Neutrophil (primary cell): ENCODE measurements around the gene PPP1R37.
A peak's percentile ranks its signal among the peaks of the same experiment; 100 is the strongest.

Experiments used
- H3K27ac ChIP-seq: fragments of 200-600 bp; sonication (generic); 2 replicates; pipeline ENCODE4 v1.5.1; 2016; ENCODE audit warnings: mild to moderate bottlenecking, moderate library complexity
- H3K27me3 ChIP-seq: fragments of 200-600 bp; sonication (generic); 2 replicates; pipeline ENCODE4 v1.6.0; 2016; ENCODE audit warnings: mild to moderate bottlenecking
- H3K36me3 ChIP-seq: fragments of 200-600 bp; sonication (generic); 2 replicates; pipeline ENCODE4 v1.5.1; 2017
- H3K4me1 ChIP-seq, 2 experiments: fragments of 200-600 bp in 1 of 2; sonication (generic) in 1 of 2; 1 replicate in 1 of 2; 2 replicates in 1 of 2; pipeline versions ENCODE4 v1.5.1 to v1.6.1; 2013 to 2016; ENCODE audit warnings: low read depth in 1 of 2, low read length in 1 of 2, mild to moderate bottlenecking in 1 of 2, moderate library complexity in 1 of 2; ENCODE audit not compliant: control insufficient read depth in 1 of 2, insufficient read depth in 1 of 2
- H3K4me3 ChIP-seq, 2 experiments: fragments of 200-600 bp in 1 of 2; sonication (generic) in 1 of 2; 1 replicate in 1 of 2; 2 replicates in 1 of 2; pipeline ENCODE4 v1.5.1; 2013 to 2016; ENCODE audit warnings: low read depth in 1 of 2, low read length in 1 of 2, mild to moderate bottlenecking in 1 of 2, moderate library complexity in 1 of 2
- H3K9me3 ChIP-seq: fragments of 200-600 bp; sonication (generic); 2 replicates; pipeline ENCODE4 v1.5.1; 2016
- TF ChIP-seq, protein P1 (sequence below): fragments of 200-600 bp; sonication (generic); IDR thresholded peaks from 2 replicates; pipeline ENCODE4 v1.5.1; 2016; ENCODE audit warnings: antibody characterized with exemption

PPP1R37 gene

DNA sequence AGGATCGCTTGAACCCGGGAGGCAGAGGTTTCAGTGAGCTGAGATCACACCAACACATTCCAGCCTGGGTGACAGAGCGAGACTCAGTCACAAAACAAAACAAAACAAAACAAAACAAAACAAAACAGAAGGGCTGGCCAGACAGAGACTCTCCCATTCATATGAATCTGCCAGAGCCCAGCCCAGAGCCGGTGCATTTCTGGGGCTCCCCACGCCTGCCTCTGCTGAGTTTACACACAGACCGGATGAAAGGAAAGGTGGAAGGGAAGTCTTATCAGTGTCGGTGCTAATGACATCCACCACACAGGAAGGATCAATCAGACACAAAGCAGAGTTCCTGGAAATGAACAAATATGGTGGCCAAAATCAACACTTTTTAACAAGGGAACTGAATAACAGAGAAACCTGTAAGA lies 78.2 kb downstream of the PPP1R37 start:
- H3K4me3 ChIP-seq: no peak overlapping the region
- no peaks in the 10 kb centered on the region for H3K27me3 ChIP-seq
- peak overlapping the region; percentile 52 for H3K27ac ChIP-seq
- no peaks in the 10 kb centered on the region for H3K9me3 ChIP-seq
- H3K4me1 ChIP-seq: peaks cover 80 to 85% of the 10 kb centered on the region in 2 experiments
- H3K36me3 ChIP-seq: no peaks in the 10 kb centered on the region
- TF ChIP-seq, protein P1, sequence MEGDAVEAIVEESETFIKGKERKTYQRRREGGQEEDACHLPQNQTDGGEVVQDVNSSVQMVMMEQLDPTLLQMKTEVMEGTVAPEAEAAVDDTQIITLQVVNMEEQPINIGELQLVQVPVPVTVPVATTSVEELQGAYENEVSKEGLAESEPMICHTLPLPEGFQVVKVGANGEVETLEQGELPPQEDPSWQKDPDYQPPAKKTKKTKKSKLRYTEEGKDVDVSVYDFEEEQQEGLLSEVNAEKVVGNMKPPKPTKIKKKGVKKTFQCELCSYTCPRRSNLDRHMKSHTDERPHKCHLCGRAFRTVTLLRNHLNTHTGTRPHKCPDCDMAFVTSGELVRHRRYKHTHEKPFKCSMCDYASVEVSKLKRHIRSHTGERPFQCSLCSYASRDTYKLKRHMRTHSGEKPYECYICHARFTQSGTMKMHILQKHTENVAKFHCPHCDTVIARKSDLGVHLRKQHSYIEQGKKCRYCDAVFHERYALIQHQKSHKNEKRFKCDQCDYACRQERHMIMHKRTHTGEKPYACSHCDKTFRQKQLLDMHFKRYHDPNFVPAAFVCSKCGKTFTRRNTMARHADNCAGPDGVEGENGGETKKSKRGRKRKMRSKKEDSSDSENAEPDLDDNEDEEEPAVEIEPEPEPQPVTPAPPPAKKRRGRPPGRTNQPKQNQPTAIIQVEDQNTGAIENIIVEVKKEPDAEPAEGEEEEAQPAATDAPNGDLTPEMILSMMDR: no peak

DNA sequence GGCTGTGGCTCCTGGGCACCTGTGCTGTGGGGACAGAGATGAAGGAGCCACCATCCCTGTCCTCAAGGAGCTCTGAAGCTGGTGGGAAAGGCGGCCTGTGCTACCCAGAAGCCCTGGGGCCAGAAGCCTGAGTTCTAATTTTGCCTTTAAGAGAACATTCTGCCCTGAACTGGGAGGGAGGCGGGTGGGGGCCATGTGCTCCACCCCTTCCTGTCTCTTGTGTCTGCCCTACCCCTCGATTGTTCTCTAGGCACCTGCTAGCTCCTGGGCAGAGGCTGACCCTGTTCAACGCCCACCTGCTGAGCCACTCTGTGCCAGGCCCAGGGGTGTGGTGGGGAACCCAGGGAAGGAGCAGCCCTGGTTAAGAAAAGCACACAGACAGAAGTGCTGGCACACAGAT lies 79.2 kb downstream of the PPP1R37 start:
- Histone ChIP-seq H3K4me1 (peaks cover 82 to 86% of the 10 kb centered on the region in 2 experiments), H3K36me3 (no peaks in the 10 kb centered on the region), H3K27ac (no peak overlapping the region), H3K27me3 (no peaks in the 10 kb centered on the region), H3K4me3 (no peak overlapping the region), H3K9me3 (no peaks in the 10 kb centered on the region)
- TF ChIP-seq, protein P1: no peak

DNA sequence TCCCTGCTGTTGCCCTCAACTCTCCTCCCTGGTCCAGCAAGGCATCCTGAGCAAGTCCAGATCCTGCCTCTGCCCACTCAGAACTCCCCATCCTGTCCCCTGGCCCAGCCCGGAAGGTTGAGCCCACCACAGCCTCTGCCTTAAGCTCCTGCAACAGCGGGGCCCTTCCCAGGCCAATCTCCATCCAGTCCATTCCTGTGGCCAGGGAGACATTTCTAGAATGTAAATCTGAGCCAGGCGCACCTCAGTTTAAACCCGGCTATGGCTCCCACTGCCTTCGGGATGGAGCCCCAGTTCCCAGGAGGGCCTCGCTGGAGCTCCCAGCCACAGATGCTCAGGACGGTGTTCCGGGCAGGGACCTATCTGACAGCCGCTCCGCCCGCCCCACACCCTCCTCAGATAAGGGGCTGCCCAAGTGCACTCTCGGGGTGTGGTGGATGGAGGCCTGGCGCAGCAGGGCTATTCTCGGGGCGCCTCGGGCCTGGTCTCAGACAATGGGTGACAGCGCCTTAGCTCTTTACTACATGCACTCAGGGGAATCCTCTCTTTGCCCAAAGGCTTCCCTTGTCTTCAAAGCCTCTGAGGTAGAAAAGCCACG lies 79.7 kb downstream of the PPP1R37 start:
- TF ChIP-seq, protein P1: no peak
- Histone ChIP-seq H3K4me3 (no peak overlapping the region), H3K36me3 (no peaks in the 10 kb centered on the region), H3K4me1 (peaks cover 82 to 86% of the 10 kb centered on the region in 2 experiments), H3K27me3 (no peaks in the 10 kb centered on the region), H3K9me3 (no peaks in the 10 kb centered on the region), H3K27ac (no peak overlapping the region)

DNA sequence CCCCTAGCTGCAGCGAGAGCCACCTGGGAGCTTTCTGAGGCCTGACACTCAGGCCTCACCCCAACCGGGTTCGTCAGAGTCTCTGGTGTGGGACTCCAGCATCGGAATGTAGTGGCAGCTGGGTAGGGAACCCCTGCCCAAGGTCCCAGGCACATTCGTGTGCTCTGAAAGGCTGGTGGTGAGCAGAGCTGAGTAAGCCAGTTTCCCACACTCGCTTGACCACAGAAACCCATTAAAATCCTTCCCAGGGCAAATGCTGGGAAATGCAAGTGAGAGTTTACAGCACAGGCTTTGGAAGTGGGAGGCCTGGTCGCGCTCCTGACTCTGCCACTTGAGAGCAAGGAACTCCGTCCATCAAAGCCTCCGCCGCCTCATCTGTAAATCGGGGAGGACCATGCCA lies 80.8 kb downstream of the PPP1R37 start:
- TF ChIP-seq, protein P1: no peak
- H3K4me1 ChIP-seq: peaks cover 77 to 79% of the 10 kb centered on the region in 2 experiments
- no peak overlapping the region for H3K27ac ChIP-seq

DNA sequence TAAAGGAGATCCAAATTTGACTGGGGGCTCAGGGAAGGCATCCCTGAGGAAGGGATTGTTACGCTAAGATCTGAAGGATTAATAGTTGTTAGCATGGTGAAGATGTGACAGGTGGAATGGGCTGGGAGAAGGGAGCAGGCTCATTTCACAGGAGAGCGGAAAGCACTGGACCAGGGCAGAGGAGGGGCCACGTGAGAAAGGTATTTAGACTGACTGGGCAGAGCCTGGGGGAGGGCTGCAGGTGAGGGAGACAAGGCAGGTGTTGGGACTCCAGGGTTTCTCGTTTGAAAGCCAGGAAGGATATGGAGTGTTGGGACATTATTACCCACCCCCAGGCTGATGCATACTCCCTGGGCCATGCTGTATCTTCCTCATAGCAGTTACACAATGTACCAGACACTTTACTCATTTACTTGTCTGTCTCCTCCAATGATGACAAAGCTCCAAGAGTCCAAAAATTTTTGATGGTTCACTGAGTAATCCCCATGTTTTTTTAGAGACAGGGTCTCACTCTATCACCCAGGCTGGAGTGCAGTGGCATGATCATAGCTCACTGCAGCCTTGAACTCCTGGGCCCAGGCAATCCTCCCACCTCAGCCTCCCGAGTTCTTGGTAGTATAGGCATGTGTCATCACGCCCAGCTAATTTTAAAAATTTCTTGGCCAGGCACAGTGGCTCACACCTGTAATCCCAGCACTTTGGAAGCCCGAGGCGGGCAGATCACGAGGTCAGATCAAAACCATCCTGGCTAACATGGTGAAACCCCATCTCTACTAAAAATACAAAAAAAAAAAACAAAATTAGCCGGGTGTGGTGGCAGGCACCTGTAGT lies 82.8 kb downstream of the PPP1R37 start:
- H3K27me3 ChIP-seq: no peaks in the 10 kb centered on the region
- H3K9me3 ChIP-seq: no peaks in the 10 kb centered on the region
- H3K4me1 ChIP-seq: peaks cover 74 to 78% of the 10 kb centered on the region in 2 experiments
- no peak overlapping the region for H3K4me3 ChIP-seq
- TF ChIP-seq, protein P1: no peak
- peak overlapping the region; percentile 96 for H3K27ac ChIP-seq
- no peaks in the 10 kb centered on the region for H3K36me3 ChIP-seq

More for the DNA sequence above, 80.8 kb downstream of the PPP1R37 start:
- H3K27me3 ChIP-seq: no peaks in the 10 kb centered on the region
- no peaks in the 10 kb centered on the region for H3K36me3 ChIP-seq
- no peaks in the 10 kb centered on the region for H3K9me3 ChIP-seq
- H3K4me3 ChIP-seq: no peak overlapping the region
